HG03469 (cell line): ENCODE data around the gene C4A.
"Not testable (repeated sequence)": the region's sequence is repeated elsewhere in the genome, so short reads cannot be mapped to it uniquely, and the experiment has no call there.

Experiments
- ATAC-seq: cut with Tn5 transposase; IDR thresholded peaks from one replicate; pipeline ENCODE4 v1.9.1; 2021; ENCODE audit warnings: mild to moderate bottlenecking, moderate library complexity, moderate number of reproducible peaks; ENCODE audit not compliant: unreplicated experiment

The C4A gene

DNA sequence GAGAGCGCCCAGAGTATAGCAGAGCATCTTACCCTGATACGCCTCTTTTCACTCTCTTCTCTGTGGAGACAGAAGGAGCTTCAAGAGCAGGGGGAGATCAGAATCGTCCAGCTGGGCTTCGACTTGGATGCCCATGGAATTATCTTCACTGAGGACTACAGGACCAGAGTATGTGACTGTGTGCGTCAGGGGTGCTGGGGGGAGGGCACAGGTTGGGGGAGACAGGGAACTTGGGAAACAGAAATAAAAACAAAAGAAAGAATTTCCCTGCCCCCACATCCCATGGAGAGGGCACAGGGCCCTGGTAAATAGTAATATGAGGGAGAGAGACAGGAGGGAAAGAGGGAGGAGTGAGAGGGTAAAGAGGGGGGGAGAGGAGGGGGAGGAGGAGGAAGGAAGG lies 3.0 kb upstream of the C4A start:
- ATAC-seq: no peak

GRCh38 chr6:31979238-31979898 lies 2.5 kb upstream of the C4A start:
- no peak for ATAC-seq

DNA sequence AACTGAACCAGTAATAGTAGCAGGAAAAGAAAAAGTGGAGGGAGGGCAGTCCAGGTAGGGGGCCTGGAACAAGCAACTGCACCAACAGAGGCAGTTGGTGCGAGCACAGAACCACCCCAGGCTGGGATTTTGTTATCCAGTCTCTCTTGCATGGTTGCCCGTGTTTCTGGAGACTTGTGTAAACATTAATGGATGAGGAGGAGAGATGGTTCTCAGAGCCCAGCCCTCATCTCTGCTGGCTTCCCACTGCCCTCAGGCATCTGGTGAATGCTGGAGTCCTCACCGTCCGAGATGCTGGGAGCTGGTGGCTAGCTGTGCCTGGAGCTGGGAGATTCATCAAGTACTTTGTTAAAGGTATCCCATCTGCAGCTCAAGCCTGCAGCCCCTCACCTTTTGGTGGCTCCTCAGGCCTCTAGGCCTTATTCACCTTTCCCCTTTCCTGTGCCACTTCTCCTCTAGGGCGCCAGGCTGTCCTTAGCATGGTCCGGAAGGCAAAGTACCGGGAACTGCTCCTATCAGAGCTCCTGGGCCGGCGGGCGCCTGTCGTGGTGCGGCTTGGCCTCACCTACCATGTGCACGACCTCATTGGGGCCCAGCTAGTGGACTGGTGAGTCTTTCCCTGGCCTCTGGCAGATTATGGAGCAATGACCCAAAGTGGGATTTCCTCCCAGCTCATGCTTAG lies 1.5 kb upstream of the C4A start:
- ATAC-seq: not testable (repeated sequence)

GRCh38 chr6:31980998-31981397 lies 859 bp upstream of the C4A start:
- not testable (repeated sequence) for ATAC-seq

GRCh38 chr6:31989363-31989762 lies 7.5 kb downstream of the C4A start:
- ATAC-seq: not testable (repeated sequence)

GRCh38 chr6:31994421-31994820 lies 12.6 kb downstream of the C4A start:
- not testable (repeated sequence) for ATAC-seq

- not testable (repeated sequence) for ATAC-seq
These were observed 14.5 kb downstream of the C4A start for GRCh38 chr6:31996385-31996784.

- ATAC-seq: not testable (repeated sequence)
These were observed 20.9 kb downstream of the C4A start for GRCh38 chr6:32002546-32003268.

DNA sequence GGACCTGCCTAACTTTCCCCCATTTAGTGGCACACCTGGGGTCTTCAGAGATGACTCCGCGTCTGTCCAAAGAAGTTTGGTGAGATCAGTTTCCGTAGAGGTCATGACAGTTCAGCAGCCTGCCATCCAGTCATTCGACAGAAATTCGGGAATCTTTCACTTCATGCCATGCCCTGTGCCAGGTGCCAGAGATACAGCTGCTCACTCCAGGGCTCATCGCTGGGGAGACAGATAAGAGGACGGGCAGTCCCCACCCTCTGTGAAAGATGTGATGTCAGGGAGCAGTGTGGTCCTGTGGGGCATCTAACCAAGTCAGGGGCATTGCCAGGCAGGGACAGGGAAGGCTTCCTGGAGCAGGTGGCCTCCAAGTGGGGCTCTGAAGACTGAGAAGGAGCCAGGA lies 21.4 kb downstream of the C4A start:
- ATAC-seq: not testable (repeated sequence)

DNA sequence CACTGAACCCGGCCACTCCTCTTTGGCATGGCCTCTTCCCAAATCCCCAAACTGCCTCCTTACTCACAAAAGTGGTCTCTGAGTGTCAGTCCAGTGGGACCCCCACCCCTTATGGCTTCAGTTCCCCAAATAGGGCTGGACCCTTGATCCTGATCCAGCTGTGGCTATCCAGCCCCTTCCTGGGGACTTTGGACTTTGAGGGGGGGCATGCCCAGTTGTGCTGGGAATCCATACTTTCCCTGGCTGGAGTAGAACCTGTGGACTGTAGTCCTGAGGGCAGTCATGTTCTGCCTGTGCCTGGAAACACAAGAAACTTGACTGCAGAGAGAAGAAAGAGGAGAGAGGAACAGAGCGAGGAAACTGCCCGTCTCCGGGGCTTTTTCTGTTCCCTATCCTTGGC lies 22.5 kb downstream of the C4A start:
- ATAC-seq: not testable (repeated sequence)

DNA sequence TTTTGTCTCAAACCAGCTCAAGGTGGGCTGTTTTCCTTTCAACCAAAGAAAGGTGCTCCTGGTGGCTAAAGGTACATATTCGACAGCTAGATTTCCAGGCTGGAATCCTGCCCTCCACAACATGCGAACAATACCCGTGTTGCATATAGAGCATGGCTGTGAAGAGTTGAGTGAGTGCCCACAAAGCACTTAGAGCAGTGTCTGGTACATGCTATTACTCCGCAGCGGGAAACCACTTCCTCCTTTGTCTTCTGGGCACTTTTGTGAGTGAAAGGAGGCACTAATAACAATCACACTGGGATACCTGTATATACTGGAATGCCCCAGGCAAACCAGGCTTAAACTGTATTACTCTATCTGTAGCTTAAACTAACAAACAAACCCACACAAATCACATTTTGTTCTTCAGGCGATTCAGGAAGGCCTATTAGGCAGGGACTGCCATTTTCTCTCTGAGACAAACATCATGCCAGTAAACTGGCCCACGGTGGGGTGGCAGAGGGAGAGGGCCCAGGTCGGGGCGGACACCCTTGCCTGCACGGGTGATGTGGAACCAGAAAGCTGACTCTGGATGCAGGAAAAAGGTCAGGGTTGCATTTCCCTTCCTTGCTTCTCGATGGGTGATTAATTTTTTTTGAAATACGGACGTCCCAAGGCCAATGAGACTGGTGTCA lies 23.1 kb downstream of the C4A start:
- not testable (repeated sequence) for ATAC-seq

- not testable (repeated sequence) for ATAC-seq
These were observed 23.7 kb downstream of the C4A start for GRCh38 chr6:32005538-32005880.

- not testable (repeated sequence) for ATAC-seq
These were observed 24.2 kb downstream of the C4A start for GRCh38 chr6:32005991-32006529.

- ATAC-seq: not testable (repeated sequence)
These were observed 25.2 kb downstream of the C4A start for GRCh38 chr6:32007086-32007485.

- not testable (repeated sequence) for ATAC-seq
These were observed 26.2 kb downstream of the C4A start for GRCh38 chr6:32008037-32008436.

GRCh38 chr6:32008616-32009015 lies 26.8 kb downstream of the C4A start:
- ATAC-seq: not testable (repeated sequence)

GRCh38 chr6:32009537-32009936 lies 27.7 kb downstream of the C4A start:
- not testable (repeated sequence) for ATAC-seq

GRCh38 chr6:32010856-32011530 lies 29.1 kb downstream of the C4A start:
- not testable (repeated sequence) for ATAC-seq

- ATAC-seq: not testable (repeated sequence)
These were observed 31.2 kb downstream of the C4A start for GRCh38 chr6:32012941-32013617.

GRCh38 chr6:32013738-32014137 lies 31.9 kb downstream of the C4A start:
- ATAC-seq: not testable (repeated sequence)
